Stimulated activated CD8-positive, alpha-beta memory T cell treated with anti-CD3 and anti-CD28 coated beads, Interleukin-2, amount 100 ng/mL, for 1 hour (primary cell): ENCODE measurements around the gene USP34.
"Not testable (repeated sequence)": the region's sequence is repeated elsewhere in the genome, so short reads cannot be mapped to it uniquely, and the experiment has no call there.

ENCODE experiments used
- DNase-seq, 2 donors: peaks; one replicate each; pipeline ENCODE4 v3.0.0-alpha.2; 2020; ENCODE audit warnings: low read depth in 2 of 2

The USP34 gene, protein sequence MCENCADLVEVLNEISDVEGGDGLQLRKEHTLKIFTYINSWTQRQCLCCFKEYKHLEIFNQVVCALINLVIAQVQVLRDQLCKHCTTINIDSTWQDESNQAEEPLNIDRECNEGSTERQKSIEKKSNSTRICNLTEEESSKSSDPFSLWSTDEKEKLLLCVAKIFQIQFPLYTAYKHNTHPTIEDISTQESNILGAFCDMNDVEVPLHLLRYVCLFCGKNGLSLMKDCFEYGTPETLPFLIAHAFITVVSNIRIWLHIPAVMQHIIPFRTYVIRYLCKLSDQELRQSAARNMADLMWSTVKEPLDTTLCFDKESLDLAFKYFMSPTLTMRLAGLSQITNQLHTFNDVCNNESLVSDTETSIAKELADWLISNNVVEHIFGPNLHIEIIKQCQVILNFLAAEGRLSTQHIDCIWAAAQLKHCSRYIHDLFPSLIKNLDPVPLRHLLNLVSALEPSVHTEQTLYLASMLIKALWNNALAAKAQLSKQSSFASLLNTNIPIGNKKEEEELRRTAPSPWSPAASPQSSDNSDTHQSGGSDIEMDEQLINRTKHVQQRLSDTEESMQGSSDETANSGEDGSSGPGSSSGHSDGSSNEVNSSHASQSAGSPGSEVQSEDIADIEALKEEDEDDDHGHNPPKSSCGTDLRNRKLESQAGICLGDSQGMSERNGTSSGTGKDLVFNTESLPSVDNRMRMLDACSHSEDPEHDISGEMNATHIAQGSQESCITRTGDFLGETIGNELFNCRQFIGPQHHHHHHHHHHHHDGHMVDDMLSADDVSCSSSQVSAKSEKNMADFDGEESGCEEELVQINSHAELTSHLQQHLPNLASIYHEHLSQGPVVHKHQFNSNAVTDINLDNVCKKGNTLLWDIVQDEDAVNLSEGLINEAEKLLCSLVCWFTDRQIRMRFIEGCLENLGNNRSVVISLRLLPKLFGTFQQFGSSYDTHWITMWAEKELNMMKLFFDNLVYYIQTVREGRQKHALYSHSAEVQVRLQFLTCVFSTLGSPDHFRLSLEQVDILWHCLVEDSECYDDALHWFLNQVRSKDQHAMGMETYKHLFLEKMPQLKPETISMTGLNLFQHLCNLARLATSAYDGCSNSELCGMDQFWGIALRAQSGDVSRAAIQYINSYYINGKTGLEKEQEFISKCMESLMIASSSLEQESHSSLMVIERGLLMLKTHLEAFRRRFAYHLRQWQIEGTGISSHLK (N-terminal part only)

DNA sequence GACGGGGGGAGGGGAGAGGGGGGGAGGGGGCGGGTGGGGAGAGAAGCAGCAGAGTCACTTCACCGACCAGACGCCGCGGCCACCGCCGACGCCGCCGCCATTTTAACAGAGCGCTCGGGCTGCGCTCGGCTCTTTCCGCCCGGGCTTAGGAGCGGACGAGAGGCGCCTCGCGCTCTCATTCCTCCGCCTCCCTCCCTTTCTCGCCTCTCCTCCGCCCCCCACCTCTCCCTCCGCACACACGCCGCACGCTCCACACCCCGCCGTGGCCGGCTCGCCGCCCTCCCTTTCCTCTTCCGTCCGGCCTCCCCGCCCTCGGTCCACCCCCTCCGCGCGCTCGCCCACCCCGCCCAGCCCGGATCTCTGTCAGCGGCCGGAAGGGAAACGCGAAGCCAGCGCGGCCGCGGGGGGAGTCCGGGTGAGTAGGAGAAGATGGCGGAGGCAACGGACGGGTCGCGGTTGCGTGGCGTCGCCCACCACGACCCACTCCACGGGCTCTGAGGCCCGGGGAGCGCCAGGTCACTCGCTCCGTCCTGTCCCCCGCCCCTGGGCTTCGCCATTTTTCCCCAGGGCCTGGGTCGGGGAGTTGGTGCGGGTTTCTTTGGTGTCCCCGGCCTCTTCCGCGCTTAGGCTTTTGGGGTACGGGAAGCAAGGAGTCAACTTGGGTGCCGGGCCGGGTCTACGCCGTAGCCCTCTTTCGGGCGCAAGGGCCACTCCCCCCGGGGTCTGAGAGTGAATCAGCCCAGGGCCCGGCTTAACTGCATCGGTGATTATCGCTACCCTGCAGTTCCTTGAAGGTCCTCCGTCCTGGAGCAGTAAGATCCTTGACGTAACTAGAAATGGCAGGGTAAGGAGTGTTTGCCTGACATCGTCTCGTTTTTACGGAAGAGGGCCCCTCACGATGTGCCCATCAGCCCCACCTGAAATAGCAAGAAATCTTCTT is at the start of gene USP34:
USP34 (minus strand) TSS at position 123 of the 940 bp plus-strand sequence. CDS start 395 bp downstream, outside the sequence.
- DNase-seq, result peak; percentile 85 to 91

GRCh38 chr2:61520261-61520660 is 49.4 kb upstream of the USP34 start:
- DNase-seq, result no peak

DNA sequence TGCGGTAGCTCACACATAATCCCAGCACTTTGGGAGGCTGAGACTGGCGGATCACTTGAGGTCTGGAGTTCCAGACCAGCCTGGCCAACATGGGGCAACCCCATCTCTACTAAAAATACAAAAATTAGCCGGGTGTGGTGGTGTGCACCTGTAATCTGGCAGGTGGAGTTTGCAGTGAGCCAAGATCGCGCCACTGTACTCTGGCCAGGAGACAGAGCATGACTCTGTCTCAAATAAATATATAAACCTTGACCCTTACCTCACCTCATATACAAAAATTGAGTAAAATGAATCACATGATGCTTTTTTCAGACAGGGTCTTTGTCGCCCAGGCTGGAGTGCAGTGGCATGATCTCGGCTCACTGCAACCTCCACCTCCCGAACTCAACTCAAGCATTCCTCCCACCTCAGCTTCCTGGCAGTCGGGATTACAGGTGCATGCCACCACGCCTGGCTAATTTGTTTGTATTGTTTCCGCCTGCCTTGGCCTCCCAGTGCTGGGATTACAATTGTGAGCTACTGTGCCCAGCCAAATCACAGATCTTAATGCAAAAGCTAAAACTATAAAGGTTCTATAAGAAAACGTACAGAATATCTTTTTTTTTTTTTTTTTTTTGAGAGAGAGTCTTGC is 42.0 kb upstream of the USP34 start:
- no peak for DNase-seq

DNA sequence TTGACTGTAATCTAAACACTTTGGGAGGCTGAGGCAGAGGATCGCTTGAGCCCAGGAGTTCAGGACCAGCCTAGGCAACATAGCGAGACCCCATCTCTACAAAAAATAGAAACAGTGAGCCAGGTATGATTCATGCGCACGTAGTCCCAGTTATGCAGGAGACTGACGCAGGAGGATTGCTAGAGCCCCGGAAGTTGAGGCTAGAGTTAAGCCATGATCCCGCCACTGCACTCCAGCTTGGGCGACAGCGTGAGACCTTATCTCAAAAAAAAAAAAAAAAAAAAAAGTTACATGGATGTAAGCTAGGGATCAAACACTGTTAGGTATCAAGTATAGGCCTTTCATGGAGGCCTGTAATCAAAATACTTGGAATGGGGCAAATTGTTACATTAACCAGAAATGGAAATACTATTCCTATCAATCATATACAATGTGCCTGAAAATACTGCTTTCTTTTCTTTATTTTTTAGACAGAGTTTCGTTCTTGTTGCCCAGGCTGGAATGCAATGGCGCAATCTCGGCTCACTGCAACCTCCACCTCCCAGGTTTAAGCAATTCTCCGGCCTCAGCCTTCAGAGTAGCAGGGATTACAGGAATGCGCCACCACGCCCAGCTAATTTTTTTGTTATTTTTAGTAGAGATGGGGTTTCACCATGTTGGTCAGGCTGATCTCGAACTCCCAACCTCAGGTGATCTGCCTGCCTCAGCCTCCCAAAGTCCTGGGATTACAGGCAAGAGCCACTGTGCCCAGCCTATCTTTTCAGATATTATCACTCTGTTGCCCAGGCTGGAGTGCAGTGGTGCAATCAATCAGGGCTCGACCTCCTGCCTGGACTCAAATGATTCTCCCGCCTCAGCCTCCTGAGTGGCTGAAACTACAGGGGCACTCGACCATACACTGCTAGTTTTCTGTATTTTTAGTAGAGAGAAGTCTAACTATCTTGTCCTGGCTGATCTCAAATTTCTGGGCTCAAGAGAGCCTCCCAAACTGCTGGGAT is 40.1 kb upstream of the USP34 start:
- DNase-seq, result no peak

GRCh38 chr2:61504949-61505348 is 34.1 kb upstream of the USP34 start:
- no peak for DNase-seq

DNA sequence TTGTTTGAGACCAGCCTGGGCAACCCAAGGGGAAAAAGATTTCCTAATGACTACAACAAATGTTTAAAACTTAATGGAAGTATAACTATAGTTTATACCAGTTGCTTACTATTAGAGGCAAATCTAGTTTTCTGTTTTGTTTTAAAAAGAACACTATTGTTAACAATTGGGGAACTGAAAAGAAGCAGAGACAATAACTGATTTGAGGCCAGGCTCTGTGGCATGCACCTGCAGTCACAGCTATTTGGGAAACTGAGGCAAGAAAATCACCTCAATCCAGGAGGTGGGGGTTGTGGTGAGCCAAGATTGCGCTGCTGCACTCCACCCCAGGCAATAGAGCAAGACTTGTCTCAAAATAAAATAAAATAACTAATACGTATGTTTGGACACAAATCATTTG is 28.2 kb upstream of the USP34 start:
- DNase-seq, result no peak

DNA sequence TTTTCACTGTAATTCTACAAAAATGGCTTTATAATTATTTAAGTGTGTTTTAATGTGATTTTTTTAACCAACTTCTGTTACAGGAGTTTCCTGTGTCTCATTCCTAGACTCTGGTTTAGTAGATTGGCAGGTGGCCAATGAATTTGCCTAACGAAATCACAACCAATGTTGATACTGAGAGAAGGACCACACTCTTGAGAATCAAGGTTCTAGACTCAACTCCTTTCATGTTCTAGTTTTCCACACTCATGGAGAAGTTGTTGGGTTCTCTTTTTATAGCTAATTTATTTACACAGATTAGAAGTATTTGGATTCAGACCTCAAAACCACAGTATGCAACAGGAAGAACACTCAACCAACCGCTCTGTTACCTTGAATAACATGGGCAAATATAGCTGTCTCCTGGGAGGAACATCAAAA is 22.6 kb upstream of the USP34 start:
- DNase-seq, result no peak

GRCh38 chr2:61492476-61492875 is 21.6 kb upstream of the USP34 start:
- no peak for DNase-seq

DNA sequence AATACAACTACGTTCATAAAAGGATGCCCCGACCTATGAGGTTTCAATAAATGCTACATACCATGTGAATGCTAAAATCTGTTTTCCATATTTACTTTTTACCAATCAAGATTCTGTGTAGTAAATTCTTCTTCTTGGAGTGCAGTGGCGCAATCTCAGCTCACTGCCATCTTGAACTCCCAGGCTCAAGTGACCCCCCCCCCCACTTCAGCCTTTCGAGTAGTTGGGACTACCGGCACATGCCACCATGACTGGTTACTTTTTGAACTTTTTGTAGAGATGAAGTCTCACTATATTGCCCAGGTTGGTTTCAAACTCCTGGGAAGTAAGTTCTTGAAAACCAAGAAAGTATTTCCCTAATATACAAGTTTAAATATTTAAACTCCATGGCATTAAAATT is 14.4 kb upstream of the USP34 start:
- no peak for DNase-seq

GRCh38 chr2:61478086-61478485 is 7.2 kb upstream of the USP34 start:
- no peak for DNase-seq

DNA sequence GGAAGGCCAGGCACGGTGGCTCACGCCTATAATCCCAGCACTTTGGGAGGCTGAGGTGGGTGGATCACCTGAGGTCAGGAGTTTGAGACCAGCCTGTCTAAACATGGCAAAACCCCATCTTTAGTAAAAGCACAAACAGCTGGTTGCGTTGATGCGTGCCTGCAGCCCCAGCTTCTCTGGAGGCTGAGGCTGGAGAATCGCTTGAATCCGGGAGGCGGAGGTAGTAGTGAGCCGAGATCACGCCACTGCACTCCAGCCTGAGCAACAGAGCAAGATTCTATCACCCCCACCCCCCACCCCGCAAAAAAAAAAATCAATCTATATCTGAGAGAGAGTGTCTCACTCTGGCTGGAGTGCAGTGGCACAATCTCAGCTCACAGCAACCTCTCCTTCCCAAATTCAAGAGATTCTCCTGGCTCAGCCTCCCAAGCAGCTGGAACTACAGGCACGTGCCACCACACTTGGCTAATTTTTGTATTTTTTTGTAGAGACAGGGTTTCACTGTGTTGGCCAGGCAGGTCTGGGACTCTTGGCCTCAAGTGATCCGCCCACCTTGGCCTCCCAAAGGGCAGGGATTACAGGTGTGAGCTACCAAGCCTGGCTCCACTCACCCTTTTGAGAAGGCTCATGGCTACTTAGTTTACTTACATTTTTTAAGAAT is 6.2 kb upstream of the USP34 start:
- not testable (repeated sequence) for DNase-seq

GRCh38 chr2:61471905-61472805 is 1.3 kb upstream of the USP34 start:
- no peak for DNase-seq

DNA sequence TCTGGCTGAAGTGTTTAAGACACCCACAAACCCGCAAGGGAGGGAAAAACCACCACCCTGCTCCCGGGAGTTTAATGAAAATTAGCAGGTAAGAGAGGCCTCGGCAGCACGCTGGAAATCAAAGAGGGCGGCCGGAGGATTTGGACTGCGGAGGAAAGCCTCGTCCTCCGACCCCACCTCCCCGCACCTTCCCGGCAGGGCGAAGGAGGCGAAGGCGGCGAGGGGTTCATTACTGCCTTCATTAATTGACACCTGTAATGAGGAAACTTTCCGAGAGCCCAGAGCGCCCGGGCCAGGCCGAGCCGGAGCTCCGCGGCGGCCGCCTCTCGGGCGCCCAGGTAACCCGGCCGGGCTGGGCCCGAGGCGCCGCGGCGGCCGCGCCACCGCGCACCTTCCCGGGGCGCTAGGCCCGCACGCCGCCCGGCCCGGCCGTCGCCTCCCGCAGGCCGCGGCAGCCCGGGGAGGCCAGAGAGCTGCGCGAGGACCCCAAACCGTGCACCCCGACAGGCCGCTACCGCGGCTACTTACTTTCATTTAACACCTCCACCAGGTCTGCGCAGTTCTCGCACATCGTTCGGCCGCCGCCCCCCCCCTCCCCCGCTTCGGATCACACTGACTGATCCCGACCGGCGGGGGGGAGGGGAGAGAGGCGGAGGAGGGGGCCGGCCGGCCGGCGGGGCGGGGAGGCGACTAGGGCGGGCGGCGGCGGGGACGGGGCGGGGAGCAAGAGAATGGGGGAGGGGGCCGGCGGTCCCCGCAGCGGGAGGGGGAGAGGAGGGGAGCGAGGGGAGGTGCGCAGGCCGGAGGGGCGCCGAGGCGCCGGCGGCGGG is 550 bp downstream of the USP34 start:
- DNase-seq, result peak; percentile 50 to 68

GRCh38 chr2:61469424-61470121 is 1.3 kb downstream of the USP34 start:
- DNase-seq, result no peak

DNA sequence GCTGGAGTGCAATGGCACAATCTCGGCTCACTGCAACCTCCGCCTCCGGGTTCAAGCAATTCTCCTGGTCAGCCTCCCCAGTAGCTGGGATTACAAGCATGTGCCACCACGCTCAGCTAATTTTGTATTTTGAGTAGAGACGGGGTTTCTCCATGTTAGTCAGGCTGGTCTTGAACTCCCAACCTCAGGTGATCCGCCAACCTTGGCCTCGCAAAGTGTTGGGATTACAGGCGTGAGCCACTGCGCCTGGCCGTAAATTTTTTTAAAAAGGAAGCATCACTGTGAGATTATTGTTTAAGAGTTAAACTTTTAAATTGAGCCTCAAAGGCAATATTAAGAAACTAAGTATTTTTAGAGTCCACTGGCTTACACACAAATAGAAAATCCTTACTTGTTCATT is 2.7 kb downstream of the USP34 start:
- not testable (repeated sequence) for DNase-seq

GRCh38 chr2:61465045-61465444 is 5.8 kb downstream of the USP34 start:
- no peak for DNase-seq
